CD1c-positive myeloid dendritic cell (primary cell): ENCODE results near the gene PYHIN1.

Source experiments
- DNase-seq: peaks from one replicate; pipeline ENCODE4 v3.0.0-alpha.2; 2016; ENCODE audit errors: extremely low spot score

PYHIN1 gene

DNA sequence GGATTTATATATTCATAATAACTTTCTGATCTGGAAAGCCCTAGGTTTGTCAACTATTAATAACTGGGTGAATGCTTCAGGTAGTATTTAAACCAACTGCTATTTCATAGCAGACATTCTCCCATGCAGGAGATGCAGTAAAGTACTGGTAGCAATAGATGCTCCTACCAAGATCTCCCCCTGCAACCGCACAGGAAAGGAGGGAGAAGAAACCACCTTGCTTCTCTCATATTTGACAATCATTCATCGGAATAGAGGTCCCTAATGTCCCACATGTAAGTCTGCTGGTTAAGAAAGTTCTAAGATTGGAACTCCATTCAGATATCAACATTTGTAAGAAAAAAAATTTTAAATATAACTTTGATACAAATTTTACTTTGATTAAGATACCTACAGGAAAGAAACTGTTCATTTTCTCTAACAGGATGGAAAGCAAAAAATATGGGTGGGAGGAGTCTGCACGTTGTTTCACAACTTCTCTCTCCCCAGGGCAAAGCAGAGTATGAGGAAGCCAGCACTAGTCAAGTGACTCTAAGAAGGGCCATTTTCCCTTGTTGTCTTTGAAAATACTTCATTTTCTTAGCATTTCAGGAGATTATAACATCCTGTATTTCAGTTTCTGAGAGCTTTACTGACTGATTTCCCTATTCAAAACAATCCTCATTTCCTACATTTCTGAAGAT, at the start of gene PYHIN1:
Gene PYHIN1 (plus strand): TSS at position 498 of the 683 bp plus-strand sequence. CDS start 5,359 bp downstream, outside the sequence.
- DNase-seq, result peak; percentile 37

DNA sequence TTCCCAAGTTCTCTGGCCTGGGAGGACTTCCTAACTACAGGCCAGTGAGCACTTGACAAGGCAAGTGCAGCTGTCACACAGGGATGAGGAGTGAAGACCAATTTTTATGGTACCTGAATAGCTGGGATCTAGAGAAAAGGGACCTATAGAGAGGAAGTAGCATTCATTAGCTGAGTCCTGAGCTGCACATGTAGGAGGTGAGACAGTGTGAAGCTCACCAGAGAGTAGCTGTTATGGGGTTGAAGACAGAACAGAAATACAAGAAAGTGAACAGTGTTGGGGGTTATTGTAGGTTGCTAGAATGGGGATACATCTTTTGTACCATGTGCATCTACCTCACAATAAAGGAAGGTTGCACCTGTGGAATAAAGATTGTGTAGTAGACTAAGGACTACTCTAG, 37.7 kb upstream of the PYHIN1 start:
- no peak for DNase-seq

DNA sequence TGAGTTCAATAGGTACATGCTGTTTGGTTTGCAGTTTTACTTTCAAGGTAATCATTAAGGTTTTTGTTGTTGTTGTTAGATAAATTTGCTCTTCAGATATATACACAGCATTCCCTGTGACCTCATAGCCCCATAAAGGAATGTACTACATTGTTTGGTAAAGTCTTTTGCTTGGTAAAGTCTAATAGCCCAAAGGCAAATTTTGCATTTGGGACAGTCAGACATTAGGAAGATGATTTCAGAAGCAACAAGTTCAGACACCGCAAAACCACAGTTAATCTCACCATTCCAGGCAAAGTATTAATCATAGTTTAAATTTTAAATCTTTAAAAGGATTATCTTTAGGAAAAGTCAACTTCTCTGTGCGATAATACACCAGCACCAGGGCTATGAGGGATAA, 32.6 kb upstream of the PYHIN1 start:
- no peak for DNase-seq

DNA sequence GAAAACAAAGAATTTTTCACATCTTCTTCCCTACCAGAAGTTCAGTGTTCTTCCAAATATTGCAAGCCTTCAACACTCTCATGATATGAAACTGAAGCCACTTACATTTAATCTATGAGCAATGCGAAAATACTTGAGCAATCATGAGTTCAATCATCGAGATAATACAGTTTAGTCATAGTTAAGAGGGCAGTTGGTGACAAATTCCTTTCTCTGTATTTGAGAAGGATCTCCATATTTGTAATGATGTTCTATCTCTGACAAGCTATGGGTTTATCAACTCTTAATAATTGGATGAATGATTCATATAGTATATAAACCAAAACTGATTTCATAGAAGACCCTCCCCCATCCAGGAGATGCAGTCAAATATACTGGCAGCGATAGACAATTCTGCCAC, 29.7 kb upstream of the PYHIN1 start:
- DNase-seq, result no peak

DNA sequence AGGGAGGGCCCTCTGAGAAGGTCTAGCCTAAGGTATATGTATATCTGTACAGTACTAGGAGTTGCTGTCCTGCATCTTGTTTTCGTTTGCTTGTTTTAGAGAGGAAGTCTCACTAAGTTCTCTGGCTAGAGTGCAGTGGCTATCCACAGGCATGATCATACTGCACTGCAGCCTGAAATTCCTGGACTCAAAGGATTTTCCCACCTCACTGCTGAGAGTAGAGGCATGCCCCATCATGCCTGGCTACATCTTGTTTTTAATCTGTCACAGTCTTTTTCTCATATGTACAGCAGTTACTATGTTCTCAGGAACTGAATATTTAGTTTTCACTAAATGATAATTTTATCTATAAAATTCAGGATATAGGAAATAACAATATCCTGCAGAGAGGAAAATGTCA, 15.3 kb upstream of the PYHIN1 start:
- no peak for DNase-seq

DNA sequence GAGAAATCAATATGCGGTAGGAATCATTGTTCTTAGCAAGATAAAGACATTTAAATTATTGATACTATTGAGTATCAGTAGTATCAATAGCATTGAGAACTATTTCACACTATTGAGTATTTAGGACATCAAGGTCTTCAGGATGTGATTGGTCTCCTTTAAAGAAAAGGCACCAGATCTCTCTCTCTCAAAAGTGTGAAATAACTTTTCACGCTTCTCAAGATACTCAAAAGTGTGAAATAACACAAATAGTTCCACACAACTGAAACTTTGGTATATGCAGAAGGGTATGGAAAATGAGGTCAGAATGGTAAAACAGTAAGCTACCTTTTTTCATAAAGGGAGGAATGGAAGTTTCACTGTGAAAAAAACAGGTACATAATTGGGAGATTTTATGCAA, 6.7 kb upstream of the PYHIN1 start:
- DNase-seq, result no peak

DNA sequence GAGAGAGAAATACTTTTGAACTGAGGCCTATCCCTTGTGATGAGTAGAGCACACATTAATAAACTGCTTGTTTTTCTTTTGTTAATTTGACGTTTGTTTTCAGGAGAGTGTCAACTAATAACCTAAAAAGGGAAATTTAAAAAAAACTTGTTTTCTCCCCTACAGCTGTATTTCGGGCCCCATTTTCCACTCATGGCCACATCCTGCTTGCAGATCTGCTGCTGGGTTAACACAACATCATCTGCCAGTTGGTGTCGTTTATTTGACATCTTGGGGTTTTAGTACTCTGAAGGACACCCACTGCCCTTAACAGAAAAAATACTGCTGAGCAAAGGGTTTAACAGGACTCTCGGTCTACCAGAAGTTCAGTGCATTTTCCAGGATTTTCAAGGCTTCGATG, 848 bp upstream of the PYHIN1 start:
- peak; percentile 26 for DNase-seq

DNA sequence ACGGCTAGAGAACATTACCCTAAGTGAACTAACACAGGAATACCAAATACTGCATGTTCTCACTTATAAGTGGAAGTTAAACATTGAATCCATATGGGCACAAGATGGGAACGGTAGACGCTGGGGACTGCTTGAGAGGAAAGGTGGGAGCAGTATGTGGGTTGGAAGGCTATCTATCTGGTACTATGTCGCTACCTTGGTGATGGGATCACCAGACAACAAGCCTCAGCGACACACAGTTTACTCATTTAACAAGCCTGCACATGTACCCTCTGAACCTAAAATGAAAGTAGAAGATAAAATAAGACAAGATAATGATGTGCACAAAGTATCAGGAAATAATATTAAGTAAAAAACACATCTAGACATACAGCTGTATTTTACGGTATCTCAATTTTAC, 819 bp downstream of the PYHIN1 start:
- DNase-seq, result no peak

DNA sequence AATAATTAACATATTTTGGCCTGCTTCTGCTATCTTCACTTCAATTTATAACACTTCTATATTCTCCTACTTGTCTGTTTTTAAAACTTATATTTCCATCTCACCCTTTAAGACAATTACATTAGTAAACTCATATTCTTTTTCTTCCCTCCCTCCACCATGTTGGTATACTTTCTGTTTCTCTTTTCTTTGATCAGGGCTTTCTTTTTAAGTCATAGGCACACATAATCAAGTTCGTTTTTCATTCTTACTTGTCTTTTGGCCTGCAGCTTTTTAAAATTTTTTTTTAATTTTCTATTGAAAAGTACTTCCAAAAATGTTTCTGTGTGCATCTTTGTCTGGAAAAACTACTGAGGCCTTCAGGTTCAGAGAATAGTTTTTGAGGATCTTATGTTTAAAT, 2.3 kb downstream of the PYHIN1 start:
- no peak for DNase-seq

DNA sequence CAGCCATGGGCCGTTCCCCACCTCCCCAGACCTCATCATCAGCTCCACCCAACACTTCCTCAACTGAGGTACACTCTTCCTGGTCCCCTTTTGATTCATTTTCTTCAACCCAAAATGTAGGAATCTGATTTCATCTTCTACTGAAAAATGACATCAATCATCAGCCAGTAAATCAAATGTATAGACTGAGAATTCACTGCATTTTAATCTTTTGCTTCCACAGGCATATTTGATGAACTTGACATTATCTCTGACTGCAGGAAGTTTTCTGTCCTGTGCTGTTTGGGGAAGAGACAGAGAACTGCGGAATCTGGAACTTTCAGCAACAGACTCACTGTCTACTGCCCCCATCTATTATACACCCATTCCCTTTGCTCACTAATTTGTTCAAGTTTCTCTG, 7.8 kb downstream of the PYHIN1 start:
- DNase-seq, result no peak

DNA sequence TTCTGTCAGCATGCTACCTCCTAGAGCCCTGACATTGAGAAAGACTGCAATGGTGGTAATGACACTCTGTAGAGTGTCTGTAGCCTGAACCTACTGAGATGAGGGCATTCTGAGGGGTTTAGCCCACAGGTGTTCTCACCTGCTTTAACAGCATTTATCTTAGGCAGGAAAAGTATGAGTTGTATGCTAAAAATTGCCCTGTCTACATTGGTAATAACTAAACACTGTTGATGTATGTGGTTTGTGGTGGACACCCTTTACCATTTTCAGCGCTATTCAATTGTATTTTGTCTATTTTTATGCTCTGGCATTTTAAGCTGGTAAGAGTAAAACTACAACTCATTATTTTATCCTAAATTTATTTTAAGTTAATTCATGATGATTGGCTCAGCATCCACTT, 10.0 kb downstream of the PYHIN1 start:
- DNase-seq, result no peak

DNA sequence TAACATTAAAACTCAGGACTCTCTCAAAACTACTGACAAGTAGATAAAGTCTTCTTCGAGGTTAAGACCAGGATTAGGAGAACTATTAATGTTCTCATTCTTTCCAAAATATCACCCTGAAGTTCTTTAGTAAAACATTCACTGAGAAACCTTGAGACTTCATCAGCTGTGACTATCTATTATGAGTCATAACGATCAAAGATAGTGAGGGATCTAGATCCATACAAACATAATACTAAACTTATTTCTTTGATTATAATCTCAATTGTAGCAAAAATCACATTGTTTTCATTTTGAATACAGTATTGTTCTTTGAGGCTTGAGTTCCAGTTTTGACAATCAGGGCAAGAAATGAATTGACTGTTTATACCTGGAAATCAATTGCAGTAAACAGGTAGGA, 11.1 kb downstream of the PYHIN1 start:
- no peak for DNase-seq

DNA sequence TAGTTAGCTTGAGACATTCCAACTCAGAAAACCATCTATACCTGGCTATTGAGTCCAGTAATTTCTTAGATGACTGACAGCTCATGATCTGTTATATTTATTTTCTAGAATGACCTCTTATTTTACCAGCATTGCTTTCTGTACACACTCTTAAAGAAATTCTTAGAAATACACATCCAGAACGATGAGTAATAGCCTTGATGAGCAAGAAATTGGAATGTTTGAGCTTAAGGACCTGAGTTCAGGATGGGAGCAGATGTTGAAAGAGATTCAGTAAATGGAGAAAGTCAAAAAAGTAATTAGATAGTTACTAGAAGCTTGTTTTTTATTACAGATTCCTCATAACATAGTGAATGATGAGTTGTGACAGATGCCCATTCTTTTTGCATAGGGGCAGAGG, 11.7 kb downstream of the PYHIN1 start:
- DNase-seq, result no peak

DNA sequence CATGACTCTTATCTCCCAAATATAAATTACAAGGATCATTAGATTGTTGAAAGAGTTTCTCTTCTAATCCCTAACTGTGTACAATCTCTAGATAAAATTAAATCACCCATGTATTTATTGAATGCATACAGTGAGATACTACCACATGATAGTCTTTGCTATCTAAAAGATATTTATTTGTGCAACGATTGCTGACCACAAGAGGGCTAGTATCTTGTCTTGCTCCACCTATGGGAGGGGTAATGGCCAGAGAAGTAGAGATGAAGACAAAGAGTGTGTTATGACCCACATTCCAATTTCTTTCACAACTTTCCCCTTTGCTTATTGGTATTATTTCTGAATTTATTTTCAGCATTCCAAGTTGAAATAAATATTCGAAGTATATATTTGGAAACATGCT, 13.7 kb downstream of the PYHIN1 start:
- DNase-seq, result no peak

DNA sequence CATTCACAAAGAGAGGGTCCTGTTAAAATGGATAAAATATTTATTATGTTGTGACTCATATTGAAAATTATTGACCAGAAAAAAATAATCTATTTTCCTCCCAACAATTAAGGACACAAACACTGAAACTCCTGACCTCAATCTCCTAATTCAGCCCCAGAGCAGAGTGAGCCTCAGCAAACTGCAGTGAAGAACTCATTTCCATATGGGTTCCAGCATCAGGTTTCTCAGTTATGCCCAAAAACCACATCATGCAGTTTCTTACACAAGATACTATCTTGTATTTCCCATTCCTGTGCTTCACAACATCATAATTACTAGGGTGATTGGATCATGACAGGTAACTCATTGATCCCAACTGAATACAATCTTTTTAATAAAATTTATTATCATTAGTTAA, 15.4 kb downstream of the PYHIN1 start:
- no peak for DNase-seq

DNA sequence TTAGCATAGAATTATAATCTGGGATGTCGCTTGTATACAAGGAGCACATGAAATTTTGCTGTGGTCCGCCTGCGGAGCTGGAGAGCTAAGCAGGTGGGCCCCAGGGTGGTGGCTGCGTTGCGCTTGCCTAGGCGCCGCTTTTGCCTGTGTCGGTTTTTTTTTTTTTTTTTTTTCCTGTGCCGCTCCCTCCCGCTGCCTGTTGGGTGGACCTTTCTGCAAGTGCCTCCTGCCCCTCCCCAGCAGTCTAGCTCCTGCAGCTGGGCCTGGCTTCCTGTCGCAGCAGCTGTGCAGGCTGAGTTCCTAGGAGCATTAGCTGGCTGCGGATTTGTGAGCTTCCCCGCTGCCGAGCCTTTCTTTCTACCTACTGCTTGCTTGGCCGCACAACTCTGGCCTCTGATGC, 20.6 kb downstream of the PYHIN1 start:
- no peak for DNase-seq

DNA sequence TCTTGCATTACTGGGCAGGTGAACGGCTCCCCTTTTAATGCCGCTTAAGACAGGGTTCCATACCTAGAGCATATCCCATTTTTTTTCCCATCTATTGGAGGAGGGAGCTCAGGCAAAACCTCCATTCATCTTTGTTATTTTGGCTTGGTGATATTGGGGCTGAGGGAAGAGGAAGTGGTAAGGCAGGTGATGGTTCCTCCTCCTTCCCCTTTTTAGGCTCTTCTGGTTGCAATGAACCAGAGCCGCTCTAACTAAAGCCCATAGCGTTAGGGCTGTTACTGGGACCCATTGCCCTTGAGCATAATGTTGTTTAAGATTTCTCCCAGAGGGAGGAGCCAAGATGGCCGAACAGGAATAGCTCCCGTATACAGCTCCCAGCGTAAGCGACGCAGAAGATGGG, 21.1 kb downstream of the PYHIN1 start:
- DNase-seq, result no peak

DNA sequence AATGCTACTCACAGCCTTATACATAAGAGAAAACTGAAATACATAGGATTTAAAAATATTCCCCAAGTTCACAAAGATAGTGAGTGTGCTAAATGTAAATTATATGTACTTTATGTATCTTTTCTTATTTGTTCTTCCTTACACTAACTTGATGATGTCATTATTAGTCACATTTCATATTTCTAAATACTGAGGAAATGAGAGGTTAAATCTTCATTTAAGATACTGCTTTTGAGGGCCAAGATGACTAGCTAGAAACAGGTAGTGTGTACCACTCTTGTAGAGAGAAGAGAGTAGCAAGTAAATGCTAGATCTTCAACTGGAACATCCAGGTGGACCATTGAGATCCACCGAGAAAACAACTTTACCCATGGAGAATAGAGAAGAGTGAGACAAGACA, 29.8 kb downstream of the PYHIN1 start:
- no peak for DNase-seq

DNA sequence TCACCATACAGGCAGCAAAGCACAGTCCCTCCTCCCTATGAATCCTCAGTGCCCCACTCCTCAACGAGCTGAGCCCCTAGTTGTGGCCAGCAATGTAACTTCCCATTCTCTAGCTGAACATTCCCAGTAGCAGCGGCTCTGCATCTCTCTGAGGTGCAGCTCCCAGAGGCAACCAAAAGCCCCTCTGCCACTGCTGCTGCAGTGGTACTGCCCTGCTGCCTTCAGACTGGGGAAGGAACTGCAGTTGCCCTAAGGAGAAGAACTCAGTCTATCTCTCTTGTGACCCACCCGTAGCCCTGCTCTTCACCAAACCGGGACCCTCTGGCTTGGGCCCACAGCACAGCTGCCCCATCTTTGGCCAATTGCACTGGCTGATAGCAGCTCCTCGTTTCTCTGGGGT, 31.6 kb downstream of the PYHIN1 start:
- no peak for DNase-seq

DNA sequence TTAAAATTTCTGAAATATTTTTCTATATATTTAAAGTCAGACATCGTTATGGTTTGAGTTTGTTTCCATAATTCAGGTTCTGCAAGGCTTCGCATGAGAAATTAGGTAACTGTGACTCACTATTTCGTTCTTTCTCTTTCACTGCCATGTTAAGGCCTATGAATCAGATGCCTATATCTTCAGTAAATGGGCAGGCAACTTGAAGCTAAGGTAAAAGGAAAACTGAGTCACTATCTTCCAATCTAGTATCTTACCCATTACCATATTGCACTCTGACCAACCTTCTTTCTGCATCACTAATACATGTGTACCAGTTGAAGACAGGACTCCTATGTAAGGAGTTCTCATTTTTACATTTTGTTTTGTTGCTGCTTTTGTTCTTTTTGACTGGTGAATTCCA, 37.8 kb downstream of the PYHIN1 start:
- DNase-seq, result no peak

DNA sequence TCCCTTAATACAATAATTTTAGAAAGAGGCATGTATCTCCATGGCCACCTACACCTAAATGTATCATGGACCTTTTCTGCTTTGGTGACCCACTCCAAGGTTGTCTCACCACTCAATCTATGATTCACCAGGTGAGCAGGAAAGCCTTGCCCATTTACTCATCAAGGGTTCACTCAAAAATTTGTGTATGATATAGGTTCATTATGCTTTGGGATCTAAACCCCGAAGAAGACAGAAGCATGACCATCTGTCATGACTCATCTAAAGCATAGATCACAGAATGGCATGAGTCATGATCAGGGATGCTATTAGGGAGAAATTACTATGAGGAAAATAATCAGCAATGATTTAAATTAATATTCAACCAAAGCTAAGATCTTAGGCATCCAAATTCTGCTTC, 38.5 kb downstream of the PYHIN1 start:
- DNase-seq, result no peak

DNA sequence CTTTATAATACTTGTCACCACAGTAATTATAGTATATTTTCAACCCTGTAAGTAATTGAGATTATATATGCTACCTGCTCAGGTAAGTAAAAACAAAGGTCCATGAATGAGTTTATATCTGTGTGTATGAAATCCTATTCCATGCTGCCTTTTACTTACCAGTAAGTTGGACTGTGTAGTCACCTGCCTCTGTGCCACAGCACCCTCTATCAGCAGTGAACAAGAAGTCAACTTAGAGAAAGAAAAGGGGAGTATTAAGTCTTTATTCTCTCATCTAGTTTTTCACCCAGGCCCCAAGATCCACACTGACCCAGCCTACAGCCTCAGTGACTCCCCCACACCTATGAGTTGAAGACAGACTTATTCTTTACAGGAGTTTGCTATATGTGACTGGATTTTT, 41.5 kb downstream of the PYHIN1 start:
- DNase-seq, result no peak

DNA sequence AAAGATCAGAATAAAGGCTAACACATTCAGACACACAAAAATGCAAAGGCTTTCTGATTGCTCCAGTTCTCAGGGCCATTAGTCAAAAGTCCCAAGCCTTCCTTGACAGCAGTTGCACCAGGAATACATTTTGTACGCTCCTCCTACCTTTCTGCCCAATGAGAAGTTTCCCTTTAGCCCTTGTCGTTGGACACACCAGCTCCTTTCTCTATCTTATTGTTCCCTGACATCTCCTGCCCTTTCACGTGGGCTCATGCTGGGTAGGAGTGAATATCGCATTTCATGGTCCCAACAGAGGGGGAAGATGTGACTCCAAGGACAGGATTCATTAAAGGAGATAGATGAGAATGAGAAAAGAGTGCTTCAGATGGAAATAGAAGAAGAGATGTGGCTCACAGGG, 44.9 kb downstream of the PYHIN1 start:
- DNase-seq, result no peak

DNA sequence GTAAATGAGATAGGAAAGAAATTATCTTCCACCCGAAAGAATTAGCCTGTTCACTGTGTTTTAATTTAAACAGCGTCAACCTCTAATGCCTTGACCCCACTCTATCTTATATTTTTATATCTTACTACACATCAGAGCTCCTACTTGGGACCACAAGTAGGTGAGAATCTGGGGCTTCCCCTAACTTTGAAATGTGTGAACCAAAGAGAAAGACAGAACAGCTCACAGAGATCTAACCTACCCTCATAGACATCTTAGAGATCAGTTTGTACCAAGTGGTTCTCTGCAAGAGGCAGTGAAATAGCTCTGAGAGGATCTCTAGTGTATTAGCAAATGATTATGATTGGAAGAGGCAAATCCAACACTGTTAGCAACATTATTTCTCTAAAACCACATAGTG, 47.4 kb downstream of the PYHIN1 start:
- DNase-seq, result no peak

DNA sequence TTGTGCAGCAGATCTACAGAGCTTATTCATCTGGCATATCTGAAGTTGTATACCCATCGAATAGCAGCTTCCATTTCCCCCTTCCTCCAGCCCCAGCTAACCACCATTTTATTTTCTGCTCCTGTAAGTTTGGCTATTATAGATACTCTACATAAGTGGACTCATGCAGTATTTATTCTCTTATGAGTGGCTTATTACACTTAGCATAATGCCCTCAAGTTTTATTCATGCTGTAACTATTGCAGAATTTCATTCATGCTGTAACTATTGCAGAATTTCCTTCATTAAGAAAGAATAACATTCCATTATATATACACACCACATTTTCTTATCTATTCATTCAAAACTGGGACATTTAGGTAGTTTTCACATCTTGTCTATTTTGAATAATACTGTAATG, 47.9 kb downstream of the PYHIN1 start:
- no peak for DNase-seq
